HG03039 (cell line): ENCODE data around the gene SPRED2.
A peak's percentile ranks its signal among the peaks of the same experiment; 100 is the strongest.

ENCODE experiments used
- ATAC-seq: cut with Tn5 transposase; IDR thresholded peaks from one replicate; pipeline ENCODE4 v1.9.1; 2021; ENCODE audit warnings: mild to moderate bottlenecking, moderate library complexity; ENCODE audit not compliant: unreplicated experiment

Gene SPRED2

GRCh38 chr2:65316072-65316471, 116.3 kb downstream of the SPRED2 start:
- ATAC-seq: no peak

- no peak for ATAC-seq
These were observed 117.5 kb downstream of the SPRED2 start for GRCh38 chr2:65314801-65315441.

DNA sequence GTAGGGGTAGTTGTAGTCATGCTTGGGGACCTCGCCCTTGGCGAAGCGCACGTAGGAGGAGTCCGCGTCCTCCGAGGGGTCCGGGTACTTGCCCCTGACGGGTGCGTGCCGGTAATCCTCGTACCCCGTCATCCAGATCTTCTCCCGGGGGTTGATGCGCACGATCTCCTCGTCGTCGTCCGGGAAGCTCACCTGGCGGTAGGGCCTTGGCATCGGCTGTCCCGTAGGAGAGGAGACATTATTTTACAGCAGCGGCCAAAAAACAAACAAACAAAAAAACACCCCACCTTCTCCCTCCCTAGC, 118.5 kb downstream of the SPRED2 start:
- ATAC-seq: no peak

DNA sequence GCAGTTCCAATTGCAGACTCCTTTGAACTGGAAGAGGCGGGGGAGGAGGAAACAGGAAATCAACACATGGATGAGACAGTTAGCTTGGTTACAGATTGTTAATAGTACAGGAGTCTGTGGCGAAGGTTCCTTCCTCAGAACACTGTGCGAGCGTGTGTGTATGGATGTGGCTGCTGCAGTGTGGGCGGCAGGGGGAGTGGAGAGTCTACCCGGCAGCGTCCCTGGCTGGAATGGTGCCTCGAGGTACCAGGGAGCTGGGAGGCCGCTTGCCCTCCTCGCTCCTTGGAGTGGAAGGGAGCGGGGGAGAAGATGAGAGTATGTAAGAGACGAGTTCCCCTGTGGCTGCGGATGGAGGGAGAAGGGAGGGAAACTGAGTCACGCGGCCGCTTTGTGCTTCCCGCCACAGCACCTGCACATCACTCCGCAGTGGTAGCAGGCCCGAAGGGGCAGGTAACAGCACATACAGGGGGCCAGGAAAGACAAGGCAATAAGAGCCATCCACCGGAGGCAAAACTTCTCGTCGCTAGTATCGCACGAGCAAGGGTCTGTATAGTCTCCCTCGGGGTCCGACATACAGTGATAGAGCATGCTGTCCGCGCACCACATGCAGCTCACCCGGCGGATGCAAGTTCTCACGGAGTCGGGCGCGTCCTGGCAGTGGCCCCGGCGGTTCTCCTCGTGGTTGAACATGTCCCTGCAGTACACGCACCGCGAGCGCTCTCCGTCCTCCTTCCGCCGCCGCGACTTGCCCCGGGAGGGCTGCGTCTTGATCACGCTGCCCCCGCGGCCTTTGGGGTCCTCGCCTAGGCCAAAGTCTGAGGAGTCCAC, 119.1 kb downstream of the SPRED2 start:
- ATAC-seq: no peak

- no peak for ATAC-seq
These were observed 120.8 kb downstream of the SPRED2 start for GRCh38 chr2:65311596-65311995.

DNA sequence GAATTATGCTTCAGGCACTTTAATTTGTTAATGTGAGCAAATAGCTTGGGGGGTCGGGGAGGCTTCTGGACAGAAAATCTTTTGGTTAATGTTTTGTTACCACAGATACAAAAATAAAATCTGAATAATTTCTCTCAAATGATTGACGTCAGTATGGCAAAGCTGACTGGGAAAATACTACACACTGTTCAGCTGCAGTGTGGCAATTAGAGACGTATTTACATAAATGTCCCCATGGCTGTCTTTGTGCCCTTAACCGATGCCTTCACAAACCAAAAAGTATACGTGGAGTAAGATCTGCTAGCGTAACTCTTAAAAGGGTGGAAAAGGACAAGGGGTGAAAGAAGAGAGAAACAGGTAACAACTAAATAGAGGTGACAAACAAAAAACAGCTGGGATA, 121.3 kb downstream of the SPRED2 start:
- ATAC-seq: no peak

DNA sequence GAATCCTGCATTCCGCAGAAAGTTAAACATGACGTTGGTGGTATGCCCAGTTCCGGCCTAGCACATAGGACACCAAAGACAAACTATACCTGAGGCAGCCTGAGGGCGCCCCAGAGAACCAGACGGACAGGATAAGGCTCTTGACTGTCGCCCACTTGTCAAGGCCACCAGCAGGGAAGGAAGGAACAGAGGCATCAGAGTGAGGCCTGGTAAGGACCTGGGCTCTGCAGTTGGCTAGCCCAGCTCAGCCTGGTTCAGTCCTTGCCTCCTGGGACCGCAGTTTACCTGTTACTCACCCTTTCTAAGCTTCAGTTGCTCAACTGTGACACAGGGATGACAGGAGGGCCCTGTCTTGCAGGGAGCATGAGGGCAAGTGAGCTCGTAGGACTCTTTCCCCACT, 122.7 kb downstream of the SPRED2 start:
- no peak for ATAC-seq

GRCh38 chr2:65305934-65306333, 126.5 kb downstream of the SPRED2 start:
- no peak for ATAC-seq

DNA sequence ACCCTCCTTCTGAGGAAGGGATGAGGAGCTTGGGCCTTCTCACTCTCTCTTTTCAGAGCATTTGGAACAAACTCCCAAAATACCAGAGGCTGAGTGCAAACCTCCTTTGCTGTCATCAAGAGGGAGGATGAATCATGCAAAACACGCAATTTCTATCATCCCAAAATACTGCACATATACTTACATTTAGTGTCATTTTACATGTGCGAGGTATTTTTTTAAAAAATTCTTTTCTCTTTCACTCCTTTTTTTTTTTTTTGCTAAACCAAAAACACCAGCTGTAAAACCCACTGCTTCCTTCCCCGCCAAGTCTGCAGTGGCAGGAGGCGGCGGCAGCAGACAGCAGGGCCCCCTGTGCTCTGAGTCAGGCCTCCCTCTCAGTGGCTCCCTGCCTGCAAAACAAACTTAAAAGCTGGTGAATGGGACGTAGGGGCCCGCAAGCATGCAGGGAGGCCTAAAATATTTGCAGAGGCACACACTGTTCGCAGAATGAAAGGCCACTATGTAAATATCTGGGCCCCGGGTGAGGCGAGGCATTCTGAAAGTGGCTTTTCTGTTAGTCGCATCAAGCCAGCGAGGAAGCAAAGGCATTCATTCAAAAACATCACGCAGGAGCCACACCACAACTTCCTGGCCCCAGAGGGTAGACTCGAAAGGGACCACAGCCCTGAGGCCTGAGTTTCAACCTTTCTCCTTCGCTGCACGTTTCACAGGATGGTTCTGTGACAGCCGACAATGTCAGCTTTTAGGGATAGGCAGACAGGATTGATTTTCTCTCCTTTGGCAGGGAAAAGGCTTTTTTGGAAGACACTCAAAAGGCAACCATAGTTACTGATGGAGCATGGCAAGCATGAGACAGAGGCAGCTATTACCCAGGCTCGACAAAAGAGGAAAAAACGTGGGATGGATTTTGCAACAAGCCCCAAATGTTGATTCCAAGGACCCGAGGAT, 131.4 kb downstream of the SPRED2 start:
- ATAC-seq: peak; percentile 86

DNA sequence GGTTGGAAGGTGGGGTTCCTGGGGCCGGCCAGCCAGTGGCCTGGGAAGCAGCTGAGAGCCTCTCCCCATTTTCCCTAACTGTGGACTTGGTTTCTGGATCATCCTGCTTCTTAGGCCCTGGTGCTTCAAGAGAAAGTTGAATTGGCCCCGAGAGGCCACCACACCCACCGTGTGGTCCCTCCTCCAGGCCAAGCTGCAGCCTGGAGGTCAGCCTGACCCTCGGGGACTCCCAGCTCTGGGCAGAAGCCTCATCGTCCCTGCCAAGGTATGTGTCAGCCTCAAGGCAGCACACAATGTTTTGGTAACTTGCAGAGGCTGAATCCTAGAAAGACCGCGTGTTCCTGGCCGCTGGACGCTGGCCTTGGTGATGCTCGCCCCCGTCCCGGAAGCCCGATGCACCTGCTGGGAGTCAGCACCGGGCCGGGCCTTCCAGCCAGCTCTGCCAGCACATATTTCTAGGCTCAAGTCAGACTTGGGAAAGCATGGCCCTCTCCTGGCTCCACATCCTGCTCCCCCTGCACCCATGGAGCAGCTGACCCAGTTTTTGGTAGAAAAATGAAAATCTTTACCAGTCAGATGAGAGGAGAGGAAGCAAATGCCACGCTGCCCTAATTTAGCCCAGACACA, 132.2 kb downstream of the SPRED2 start:
- ATAC-seq: no peak

DNA sequence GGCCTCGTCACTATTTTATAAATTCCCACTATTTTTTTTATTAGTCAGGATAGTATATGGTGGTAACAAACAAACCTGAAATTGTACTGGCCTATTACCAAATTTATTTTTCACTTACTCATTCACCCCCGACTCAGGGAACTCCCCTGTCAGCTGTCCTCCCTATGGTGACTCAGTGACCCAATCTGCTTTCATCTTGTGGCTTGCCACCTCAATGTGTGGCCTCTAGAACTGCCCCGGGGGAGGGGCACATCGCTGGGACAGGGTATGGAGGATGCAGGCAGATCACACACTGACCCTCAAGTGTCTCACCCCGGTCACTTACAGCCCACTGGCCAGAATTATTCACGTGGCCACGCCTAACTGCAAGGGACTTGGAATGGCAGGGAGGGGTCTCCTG, 133.2 kb downstream of the SPRED2 start:
- no peak for ATAC-seq

- no peak for ATAC-seq
These were observed 134.3 kb downstream of the SPRED2 start for GRCh38 chr2:65298089-65298488.

GRCh38 chr2:65297544-65297943, 134.9 kb downstream of the SPRED2 start:
- ATAC-seq: no peak

GRCh38 chr2:65296971-65297370, 135.4 kb downstream of the SPRED2 start:
- no peak for ATAC-seq

DNA sequence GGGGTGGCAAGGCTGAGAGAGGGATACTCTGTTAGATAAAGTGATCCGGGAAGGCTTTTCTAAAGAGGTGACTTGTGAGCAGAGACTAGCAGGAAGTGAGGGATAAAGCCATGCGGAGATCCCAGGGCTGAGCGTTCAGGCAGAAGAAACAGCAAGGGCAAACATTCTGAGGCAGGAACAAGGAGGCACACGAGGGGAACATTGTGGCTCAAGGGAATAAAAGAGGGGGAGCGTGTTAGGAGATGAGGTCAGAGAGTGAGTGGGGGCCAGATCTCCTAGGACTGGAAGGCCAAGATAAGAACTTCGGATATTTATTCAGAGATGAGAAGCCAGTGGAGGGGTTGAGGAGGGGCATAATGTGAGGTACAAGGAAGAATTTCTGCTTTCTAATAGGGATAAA, 137.7 kb downstream of the SPRED2 start:
- ATAC-seq: no peak

DNA sequence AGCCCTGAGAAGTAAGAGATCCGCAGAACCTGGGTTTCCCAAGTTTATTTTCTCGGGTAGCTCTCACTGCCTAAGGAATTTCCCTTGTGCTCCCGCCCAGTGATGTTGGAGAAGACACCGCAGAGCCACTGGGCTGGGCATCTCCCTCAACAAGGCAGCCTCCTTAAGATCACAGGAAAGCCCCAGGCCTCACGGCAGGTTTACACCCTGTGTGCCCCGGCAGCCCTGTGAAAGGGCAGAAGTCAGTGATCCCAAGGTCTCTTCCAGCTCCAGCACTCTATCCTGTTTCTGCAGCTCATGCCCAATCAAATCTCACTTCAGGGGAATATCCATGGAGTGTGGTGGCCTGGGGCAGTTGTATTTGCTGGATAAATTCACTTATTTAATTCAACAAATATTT, 138.3 kb downstream of the SPRED2 start:
- ATAC-seq: no peak

DNA sequence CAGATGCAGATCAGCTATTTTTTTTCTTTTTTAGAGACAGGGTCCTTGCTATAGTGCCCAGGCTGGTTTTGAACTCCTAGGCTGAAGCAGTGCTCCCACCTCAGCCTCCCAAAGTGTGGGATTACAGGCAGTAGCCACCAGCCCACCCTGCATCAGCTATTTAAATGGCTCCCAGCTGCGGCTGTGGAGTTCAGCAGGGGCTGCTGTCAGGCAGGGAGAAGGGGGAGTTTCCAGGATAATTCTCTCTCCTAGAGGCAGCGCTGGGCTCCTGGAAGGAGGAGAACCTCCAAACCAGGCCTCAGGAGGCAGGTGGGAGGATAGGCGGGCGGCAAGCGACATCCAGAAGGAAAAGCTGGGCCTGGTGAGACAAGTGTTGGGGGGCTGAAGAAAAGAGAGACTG, 139.0 kb downstream of the SPRED2 start:
- ATAC-seq: no peak

GRCh38 chr2:65292461-65293011, 139.9 kb downstream of the SPRED2 start:
- no peak for ATAC-seq

- no peak for ATAC-seq
These were observed 140.3 kb downstream of the SPRED2 start for GRCh38 chr2:65292106-65292400.

DNA sequence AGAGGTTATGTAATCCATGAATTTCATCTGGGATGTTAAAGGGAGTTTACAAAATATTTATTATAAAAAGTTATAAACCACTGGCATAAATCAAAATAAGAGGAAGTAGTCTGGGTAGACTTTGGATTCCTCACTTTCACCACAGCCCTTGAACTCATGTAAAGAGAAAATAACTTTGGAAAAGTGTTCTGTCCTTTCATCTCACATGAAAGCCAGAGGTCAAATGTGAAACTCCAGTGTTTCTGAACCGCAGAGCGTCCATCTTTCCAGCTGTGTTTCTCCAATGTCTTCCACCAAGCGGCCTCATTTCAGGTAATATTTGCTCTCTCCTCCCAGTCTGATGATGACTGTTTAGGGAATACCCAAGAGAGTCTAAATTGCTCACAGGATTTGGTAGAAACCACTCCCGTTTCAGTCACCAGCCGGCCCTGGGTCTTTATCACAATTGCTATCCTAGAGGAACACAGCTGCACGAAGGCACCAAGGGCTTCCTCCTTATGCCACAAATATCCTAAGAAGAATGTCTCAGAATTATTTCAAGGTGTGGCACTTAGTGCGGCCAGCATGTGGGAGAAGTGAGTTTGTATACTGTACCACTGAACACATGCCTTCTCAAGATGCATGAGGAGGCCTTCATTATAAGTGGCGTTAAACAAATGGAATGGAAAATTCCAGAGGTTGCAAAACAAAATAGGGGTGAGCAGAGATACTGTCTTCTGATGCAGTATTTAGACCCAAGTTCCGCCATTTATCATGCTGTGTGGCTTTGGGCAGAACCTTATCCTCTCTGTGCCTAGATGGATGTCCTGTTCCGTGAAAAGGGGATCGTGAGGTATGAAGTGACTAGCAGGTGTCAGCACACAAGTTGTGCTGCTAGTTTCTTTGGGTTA, 140.9 kb downstream of the SPRED2 start:
- ATAC-seq: no peak
